Measurements from ENCODE around the gene RAB3D. TPM values are rescaled to one million over a fixed set of nuclear protein-coding genes. Genes with fewer than 3 reads are reported as not detected.
A peak's percentile ranks its signal among the peaks of the same experiment; 100 is the strongest.

The RAB3D gene
- total and polyA plus RNA-seq, 2 of the 4 experiments (the other 2 are of a cell fraction), result 4.8 to 5.5 TPM

DNA sequence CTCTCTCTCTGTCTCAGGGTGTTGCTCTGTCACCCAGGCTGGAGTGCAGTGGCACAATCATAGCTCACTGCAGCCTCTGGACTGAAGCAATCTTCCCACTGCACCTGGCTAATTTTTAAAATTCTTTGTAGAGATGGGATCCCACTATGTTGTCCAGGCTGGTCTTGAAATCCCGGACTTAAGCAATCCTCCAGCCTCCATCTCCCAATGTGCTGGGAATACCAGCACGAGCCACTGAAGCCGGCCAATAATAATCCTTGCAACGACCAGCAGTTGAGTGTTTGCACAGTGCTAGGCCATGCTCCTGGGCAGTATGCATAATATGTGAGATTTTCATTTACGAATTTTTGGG is 45.3 kb upstream of the RAB3D start (continued):
- TF ChIP-seq CHD1 (IDR thresholded peaks at IDR 0.05; ENCODE audit: low read depth, low read length) (no peak), MAZ (IDR thresholded peaks at IDR 0.05; ENCODE audit: borderline replicate concordance, low read depth, low read length) (no peak)

DNA sequence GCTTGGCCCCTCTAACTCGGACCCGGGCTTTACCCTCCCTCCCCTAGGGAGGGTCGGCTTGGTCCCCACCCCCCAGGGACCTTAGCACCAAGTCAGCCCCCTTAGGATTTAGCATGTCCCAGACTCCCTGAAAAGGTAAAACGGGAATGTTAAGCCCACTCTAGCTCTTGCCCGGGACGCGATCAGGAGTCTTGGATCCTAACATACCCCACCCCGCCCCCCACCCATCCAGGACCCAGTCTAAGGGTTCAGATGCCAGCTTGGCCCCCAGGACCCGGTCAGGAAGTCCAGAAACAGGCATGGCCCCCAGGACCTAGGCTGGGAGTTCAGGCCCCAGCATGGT is 44.2 kb upstream of the RAB3D start:
- ATAC-seq (ENCODE audit: low read depth) (no peak), DNase-seq (no peak)
- Histone ChIP-seq H3K14ac (replicated peaks; ENCODE audit: low read depth, low read length) (no peak overlapping the region), H3K79me1 (ENCODE audit: low read depth in 1 of 2, low read length in 2 of 2) (peaks cover 8 to 17% of the 10 kb centered on the region in 2 experiments), H3K9me3 (ENCODE audit: control insufficient read depth, insufficient read depth, low read length) (no peaks in the 10 kb centered on the region), H4K8ac (ENCODE audit: low read depth in 2 of 2, low read length in 2 of 2) (peak overlapping the region in 1 of 2 experiments; percentile 51; a peak in 1 of 4 replicates), H2AK5ac (ENCODE audit: low read depth, low read length) (no peak overlapping the region), H3K4me1 (ENCODE audit: control insufficient read depth, insufficient read depth, low read length) (peaks cover 6% of the 10 kb centered on the region; the same call in 1 of the 2 replicates), H3K27me3 (ENCODE audit: control insufficient read depth, insufficient read depth, low read length) (no peaks in the 10 kb centered on the region; the same call in 1 of the 2 replicates), H2BK120ac (ENCODE audit: low read depth, low read length) (no peak overlapping the region), H3K4me2 (ENCODE audit: low read depth, low read length) (peak overlapping the region; percentile 80), H2BK5ac (ENCODE audit: low read depth, low read length, poor library complexity, severe bottlenecking) (no peak overlapping the region), H3K4me3 (ENCODE audit: insufficient read depth, low read depth, low read length) (peak overlapping the region; percentile 39), H2BK15ac (ENCODE audit: low read depth, low read length) (no peak overlapping the region), H2AFZ (replicated peaks; ENCODE audit: low read length, poor library complexity) (peak overlapping the region; percentile 88), H3K18ac (ENCODE audit: low read depth, low read length) (no peak overlapping the region), H3K23ac (ENCODE audit: low read depth, low read length) (0 out of 2 replicates have a peak overlapping the region, but pooled peaks have one; percentile 19), H2AK9ac (replicated peaks; ENCODE audit: low read depth, low read length, poor library complexity) (peak overlapping the region; percentile 48), H3K27ac (ENCODE audit: insufficient read depth, low read length) (no peak overlapping the region), H4K20me1 (ENCODE audit: insufficient read depth, low read length) (no peaks in the 10 kb centered on the region), H3K56ac (ENCODE audit: extremely low read depth, insufficient read depth, low read length) (no peak overlapping the region), H4K5ac (ENCODE audit: low read depth, low read length) (no peak overlapping the region), H4K91ac (ENCODE audit: insufficient read depth, low read depth, low read length) (no peak overlapping the region), H3K9ac (ENCODE audit: low read depth, low read length) (0 out of 2 replicates have a peak overlapping the region, but pooled peaks have one; percentile 9), H3K9me1 (ENCODE audit: insufficient read depth, low read length) (peaks cover 12% of the 10 kb centered on the region), H3K36me3 (ENCODE audit: control insufficient read depth, insufficient read depth, low read length) (no peaks in the 10 kb centered on the region), H2BK20ac (ENCODE audit: low read depth, low read length) (no peak overlapping the region), H3K4ac (ENCODE audit: low read depth, low read length) (no peak overlapping the region)
- intact Hi-C loops (cut with micrococcal nuclease), result loop anchor here (5.0 kb wide), 1 partner anchor 39 kb away; no protein-coding TSS in a partner anchor
- ChIA-PET POLR2A (ENCODE audit: unreplicated experiment) (no interaction called here), CTCF (interaction anchor here (0.7 to 1.4 kb wide), 6 partner anchors 9 to 90 kb away, joined by 3 to 10 read pairs (median 4); partner anchors contain the start of genes CCDC159, ODAD3, SWSAP1 and TMEM205)
- no CpG with 5 or more reads among the region's 9 CpGs for WGBS, 2 experiments (ENCODE audit: extremely low coverage in 2 of 2, insufficient read length in 1 of 2)
- dilution Hi-C loops (cut with HindIII; ENCODE audit: low sequenced_read_pairs, unreplicated experiment), result no loop called here
- no TSS peak for BruUV-seq (replicated peaks)
- in situ Hi-C loops (cut with MboI; ENCODE audit: low sequenced_read_pairs), result no loop called here
- TF ChIP-seq RCOR1 (IDR thresholded peaks at IDR 0.05; ENCODE audit: insufficient replicate concordance, low read length) (no peak), CEBPB (IDR thresholded peaks at IDR 0.05; ENCODE audit: low read depth, low read length) (no peak), RAD21 (IDR thresholded peaks at IDR 0.05; ENCODE audit: low read length) (no peak), MAFK (IDR thresholded peaks at IDR 0.05; ENCODE audit: low read depth, low read length) (no peak), RFX5 (IDR thresholded peaks at IDR 0.05; ENCODE audit: low read depth, low read length) (no peak), FOS (IDR thresholded peaks at IDR 0.05; ENCODE audit: low read depth, low read length) (no peak), BHLHE40 (IDR thresholded peaks at IDR 0.05; ENCODE audit: low read depth, low read length) (no peak), MAZ (IDR thresholded peaks at IDR 0.05; ENCODE audit: borderline replicate concordance, low read depth, low read length) (no peak), MXI1 (IDR thresholded peaks at IDR 0.05; ENCODE audit: borderline replicate concordance, low read depth, low read length) (no peak), POLR2A (IDR thresholded peaks at IDR 0.05; ENCODE audit: low read depth, low read length) (no peak), NFE2L2 (IDR thresholded peaks at IDR 0.05; ENCODE audit: low read depth, low read length) (no peak)
- TF ChIP-seq, protein P1, sequence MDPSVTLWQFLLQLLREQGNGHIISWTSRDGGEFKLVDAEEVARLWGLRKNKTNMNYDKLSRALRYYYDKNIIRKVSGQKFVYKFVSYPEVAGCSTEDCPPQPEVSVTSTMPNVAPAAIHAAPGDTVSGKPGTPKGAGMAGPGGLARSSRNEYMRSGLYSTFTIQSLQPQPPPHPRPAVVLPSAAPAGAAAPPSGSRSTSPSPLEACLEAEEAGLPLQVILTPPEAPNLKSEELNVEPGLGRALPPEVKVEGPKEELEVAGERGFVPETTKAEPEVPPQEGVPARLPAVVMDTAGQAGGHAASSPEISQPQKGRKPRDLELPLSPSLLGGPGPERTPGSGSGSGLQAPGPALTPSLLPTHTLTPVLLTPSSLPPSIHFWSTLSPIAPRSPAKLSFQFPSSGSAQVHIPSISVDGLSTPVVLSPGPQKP (IDR thresholded peaks at IDR 0.05; ENCODE audit: borderline replicate concordance, low read depth, low read length), result no peak
- TF ChIP-seq, protein P2, sequence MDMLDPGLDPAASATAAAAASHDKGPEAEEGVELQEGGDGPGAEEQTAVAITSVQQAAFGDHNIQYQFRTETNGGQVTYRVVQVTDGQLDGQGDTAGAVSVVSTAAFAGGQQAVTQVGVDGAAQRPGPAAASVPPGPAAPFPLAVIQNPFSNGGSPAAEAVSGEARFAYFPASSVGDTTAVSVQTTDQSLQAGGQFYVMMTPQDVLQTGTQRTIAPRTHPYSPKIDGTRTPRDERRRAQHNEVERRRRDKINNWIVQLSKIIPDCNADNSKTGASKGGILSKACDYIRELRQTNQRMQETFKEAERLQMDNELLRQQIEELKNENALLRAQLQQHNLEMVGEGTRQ (IDR thresholded peaks at IDR 0.05; ENCODE audit: low read depth, low read length), result no peak
- TF ChIP-seq, protein P3, sequence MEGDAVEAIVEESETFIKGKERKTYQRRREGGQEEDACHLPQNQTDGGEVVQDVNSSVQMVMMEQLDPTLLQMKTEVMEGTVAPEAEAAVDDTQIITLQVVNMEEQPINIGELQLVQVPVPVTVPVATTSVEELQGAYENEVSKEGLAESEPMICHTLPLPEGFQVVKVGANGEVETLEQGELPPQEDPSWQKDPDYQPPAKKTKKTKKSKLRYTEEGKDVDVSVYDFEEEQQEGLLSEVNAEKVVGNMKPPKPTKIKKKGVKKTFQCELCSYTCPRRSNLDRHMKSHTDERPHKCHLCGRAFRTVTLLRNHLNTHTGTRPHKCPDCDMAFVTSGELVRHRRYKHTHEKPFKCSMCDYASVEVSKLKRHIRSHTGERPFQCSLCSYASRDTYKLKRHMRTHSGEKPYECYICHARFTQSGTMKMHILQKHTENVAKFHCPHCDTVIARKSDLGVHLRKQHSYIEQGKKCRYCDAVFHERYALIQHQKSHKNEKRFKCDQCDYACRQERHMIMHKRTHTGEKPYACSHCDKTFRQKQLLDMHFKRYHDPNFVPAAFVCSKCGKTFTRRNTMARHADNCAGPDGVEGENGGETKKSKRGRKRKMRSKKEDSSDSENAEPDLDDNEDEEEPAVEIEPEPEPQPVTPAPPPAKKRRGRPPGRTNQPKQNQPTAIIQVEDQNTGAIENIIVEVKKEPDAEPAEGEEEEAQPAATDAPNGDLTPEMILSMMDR (conservative IDR thresholded peaks at IDR 0.05; ENCODE audit: low read depth, low read length), result no peak
